NCI-H510A treated with DMSO at 0.1 percent for 48 hours (cell line): Measurements from ENCODE around the gene ASTL.

Experiments
- DNase-seq: peaks from one replicate; lab custom pipeline; 2025; lab: John Stamatoyannopoulos, UW

ASTL gene

GRCh38 chr2:96083064-96083939 lies 55.0 kb downstream of the ASTL start:
- no peak for DNase-seq

GRCh38 chr2:96082211-96083063 lies 55.9 kb downstream of the ASTL start:
- no peak for DNase-seq

GRCh38 chr2:96081042-96081441 lies 57.3 kb downstream of the ASTL start:
- DNase-seq, result no peak

GRCh38 chr2:96075199-96075771 lies 63.0 kb downstream of the ASTL start:
- DNase-seq, result no peak

- no peak for DNase-seq
These were observed 64.1 kb downstream of the ASTL start for GRCh38 chr2:96074156-96074555.

GRCh38 chr2:96073170-96073775 lies 65.0 kb downstream of the ASTL start:
- DNase-seq, result no peak
